Heart left ventricle (tissue), 16 donors: ENCODE data around the gene MACC1. TPM values are rescaled to one million over a fixed set of nuclear protein-coding genes. Genes with fewer than 3 reads are reported as not detected.
A peak's percentile ranks its signal among the peaks of the same experiment; 100 is the strongest.

Experiments
- ATAC-seq, 4 donors: fragments of 200-7000 bp; cut with Tn5 transposase; one replicate each; pipeline ENCODE4 v1.9.1; 2020 to 2022; ENCODE audit warnings: moderate library complexity in 4 of 4, mild to moderate bottlenecking in 3 of 4, moderate number of reproducible peaks in 1 of 4
- DNase-seq, 5 donors: peaks; one replicate each; pipeline ENCODE4 v3.0.0-alpha.2; 2020
- H3K27ac ChIP-seq, 12 donors: fragments of 200-600 bp; sonication (generic) in 4 of 12; one replicate each; pipeline versions ENCODE4 v1.5.0 to v1.8.0; 2016 to 2022; ENCODE audit warnings: mild to moderate bottlenecking in 2 of 12
- H3K27me3 ChIP-seq, 9 donors: fragments of 200-600 bp; sonication (generic) in 2 of 9; one replicate each; pipeline versions ENCODE4 v1.5.1 to v1.8.0; 2016 to 2022; ENCODE audit warnings: mild to moderate bottlenecking in 3 of 9
- H3K36me3 ChIP-seq, 9 donors: fragments of 200-600 bp; sonication (generic) in 2 of 9; one replicate each; pipeline versions ENCODE4 v1.5.0 to v1.8.0; 2018 to 2022; ENCODE audit warnings: mild to moderate bottlenecking in 2 of 9
- H3K4me1 ChIP-seq, 12 donors: fragments of 200-600 bp; sonication (generic) in 4 of 12; one replicate each; pipeline versions ENCODE4 v1.5.0 to v1.8.0; 2016 to 2022; ENCODE audit warnings: mild to moderate bottlenecking in 3 of 12
- H3K4me3 ChIP-seq, 12 donors: fragments of 200-600 bp; sonication (generic) in 4 of 12; one replicate each; pipeline versions ENCODE4 v1.5.0 to v1.8.0; 2017 to 2022; ENCODE audit warnings: mild to moderate bottlenecking in 9 of 12, moderate library complexity in 4 of 12
- H3K9me3 ChIP-seq, 12 donors: fragments of 200-600 bp; sonication (generic) in 4 of 12; one replicate each; pipeline versions ENCODE4 v1.5.0 to v1.8.0; 2016 to 2022; ENCODE audit warnings: mild to moderate bottlenecking in 1 of 12
- POLR2A ChIP-seq, 2 donors: fragments of 450-650 bp; IDR thresholded peaks; one replicate each; pipeline ENCODE4 v1.6.1; 2017; ENCODE audit warnings: antibody characterized with exemption in 2 of 2, mild to moderate bottlenecking in 2 of 2, moderate library complexity in 2 of 2
- WGBS, 4 donors: extraction: QIAGEN DNeasy Blood & Tissue Kit in 2 of 4; methylation state at CpG; one replicate each; pipeline versions ENCODE4 v1.1.5 to v1.1.7; 2013 to 2018; 5-methylcytosine and 5-hydroxymethylcytosine counted together
- intact Hi-C, 10 donors: fragments of 100-400 bp; cut with DNase I; formaldehyde crosslinking; loops; one replicate each; pipeline versions ENCODE4 v1.11.1 to v1.14.2; 2022
- polyA plus RNA-seq, 2 donors: library from polyadenylated mRNA; stranded (reverse); fragments of 200-250 nt; gene quantifications; one replicate each; pipeline ENCODE4 v1.2.3, GENCODE V29; 2013
- total RNA-seq, 9 donors: library from RNA; depleted of rRNA in 2 of 9; stranded (reverse); fragments of >200 nt in 2 of 9; fragmentation: NEBNext Ultra II Directional in 3 of 9; extraction: Animal tissue kit (Norgen Biotek cat#: 25700) in 3 of 9; gene quantifications; one replicate each; pipeline versions ENCODE4 v1.1.0 to v1.2.4, GENCODE V29; 2016 to 2023
- TF ChIP-seq, protein P1 (sequence below), 12 donors: fragments of 200-600 bp; sonication (generic) in 4 of 12; IDR thresholded peaks; one replicate each; pipeline versions ENCODE4 v1.5.0 to v1.8.0; 2018 to 2022; ENCODE audit warnings: antibody characterized with exemption in 12 of 12, mild to moderate bottlenecking in 5 of 12
- donor health status: ischemic (EF 13 %, LVEDD 7.1; RV severe dilation, severe dysfunction).
- donor health status: healthy with polysubstance abuse.
- donor health status: DM: no; HTN: yes; CAD: no.
- donor health status: DM: no; HTN: no; CAD: no.
- donor health status: ischemic (EF 25% LVEDD 6.9; RV normal size, moderate dysfunction).
- donor health status: ischemic (EF 25% LVEDD 5.7; RV mildly dilated, moderate dysfunction).
- donor health status: healthy.
- donor health status: DM: yes; HTN: yes; CAD: no.
- donor health status: ischemic (EF 35%, LVEDD 5.7; RV mildly dilated, moderate dysfunction).
- donor health status: nonischemic (EF 11% LVEDD 7.7; RV severe dilation, severe dysfunction).
- donor health status: DM: yes; HTN: yes; CAD: no.
- donor health status: PGD.
- donor health status: ischemic (EF 29% LVEDD 5.4; RV normal size, mild dysfunction).
- donor health status: nonischemic (EF 23%, LVEDD 6.1; RV moderate dilation, normal function).

MACC1 gene
- total and polyA plus RNA-seq, 11 donors = under 0.01 to 1.3 (median 0.12) TPM; not detected in 4

DNA sequence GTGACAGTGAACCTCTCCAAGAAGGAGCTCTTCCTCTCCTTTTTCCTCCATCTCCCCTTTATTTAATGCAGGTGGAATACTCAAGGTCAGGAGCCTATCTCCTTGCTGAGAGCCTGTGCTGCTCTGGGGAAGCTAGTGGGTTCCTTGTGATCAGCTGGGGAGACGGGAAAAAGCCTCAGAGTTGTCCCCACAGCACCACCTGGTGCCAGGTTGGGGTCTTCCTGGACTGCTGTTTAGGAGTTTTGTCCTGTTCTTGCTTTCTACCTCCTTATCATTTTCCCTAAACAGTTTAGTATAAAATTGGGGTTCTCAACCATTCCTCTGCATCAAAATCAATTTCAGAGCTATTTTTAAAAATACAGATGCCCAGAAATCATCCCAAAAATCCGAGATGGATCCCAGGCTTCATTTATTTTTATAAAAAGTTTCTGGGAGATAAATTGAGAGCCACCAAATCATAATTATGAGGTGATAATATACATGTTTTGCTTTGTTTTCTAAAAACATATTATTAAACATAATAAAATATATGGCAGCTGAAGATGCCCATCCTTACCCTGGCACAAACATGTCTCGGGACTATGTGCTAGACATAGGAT is 44.3 kb downstream of the MACC1 start:
- 42 to 51% (median 45%) methylated on average over 3 of the region's 3 CpGs for WGBS, 4 donors
- no peaks in the 10 kb centered on the region for H3K36me3 ChIP-seq
- H3K4me3 ChIP-seq = no peak overlapping the region
- no peak overlapping the region for H3K27ac ChIP-seq
- H3K27me3 ChIP-seq = no peaks in the 10 kb centered on the region
- DNase-seq (peak in 1 of 5 donors; percentile 29), ATAC-seq (peak in 1 of 4 donors; percentile 39)
- intact Hi-C loops = no loop called here
- H3K9me3 ChIP-seq = no peaks in the 10 kb centered on the region
- TF ChIP-seq POLR2A (IDR thresholded peaks at IDR 0.05) = no peak
- TF ChIP-seq, protein P1, sequence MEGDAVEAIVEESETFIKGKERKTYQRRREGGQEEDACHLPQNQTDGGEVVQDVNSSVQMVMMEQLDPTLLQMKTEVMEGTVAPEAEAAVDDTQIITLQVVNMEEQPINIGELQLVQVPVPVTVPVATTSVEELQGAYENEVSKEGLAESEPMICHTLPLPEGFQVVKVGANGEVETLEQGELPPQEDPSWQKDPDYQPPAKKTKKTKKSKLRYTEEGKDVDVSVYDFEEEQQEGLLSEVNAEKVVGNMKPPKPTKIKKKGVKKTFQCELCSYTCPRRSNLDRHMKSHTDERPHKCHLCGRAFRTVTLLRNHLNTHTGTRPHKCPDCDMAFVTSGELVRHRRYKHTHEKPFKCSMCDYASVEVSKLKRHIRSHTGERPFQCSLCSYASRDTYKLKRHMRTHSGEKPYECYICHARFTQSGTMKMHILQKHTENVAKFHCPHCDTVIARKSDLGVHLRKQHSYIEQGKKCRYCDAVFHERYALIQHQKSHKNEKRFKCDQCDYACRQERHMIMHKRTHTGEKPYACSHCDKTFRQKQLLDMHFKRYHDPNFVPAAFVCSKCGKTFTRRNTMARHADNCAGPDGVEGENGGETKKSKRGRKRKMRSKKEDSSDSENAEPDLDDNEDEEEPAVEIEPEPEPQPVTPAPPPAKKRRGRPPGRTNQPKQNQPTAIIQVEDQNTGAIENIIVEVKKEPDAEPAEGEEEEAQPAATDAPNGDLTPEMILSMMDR (IDR thresholded peaks at IDR 0.05) = peak in 8 of 12 donors; percentile 9 to 41 (median 26)
- H3K4me1 ChIP-seq = no peaks in the 10 kb centered on the region

DNA sequence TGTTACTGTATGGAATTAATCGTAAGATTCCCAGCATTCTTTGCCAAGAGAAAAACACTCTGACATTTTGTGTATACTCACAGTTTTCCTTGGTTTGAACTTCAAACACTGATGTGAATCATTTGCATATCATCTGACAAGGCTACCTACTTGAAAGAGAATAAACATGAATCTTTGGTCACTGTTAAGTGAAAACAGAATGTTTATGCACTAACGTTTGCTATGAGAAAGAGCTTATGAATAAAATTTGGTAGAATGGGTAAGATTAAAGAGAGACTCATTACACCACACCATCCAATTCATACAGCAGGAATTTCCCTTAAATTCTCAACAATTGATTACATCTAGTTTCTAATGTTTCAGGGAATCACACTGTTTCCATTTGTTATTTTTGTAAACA is 46.6 kb downstream of the MACC1 start:
- Histone ChIP-seq H3K36me3 (no peaks in the 10 kb centered on the region), H3K27me3 (no peaks in the 10 kb centered on the region), H3K27ac (no peak overlapping the region), H3K4me1 (peaks cover 0 to 6% (median 0%) of the 10 kb centered on the region in 12 donors), H3K9me3 (no peaks in the 10 kb centered on the region), H3K4me3 (no peak overlapping the region)
- TF ChIP-seq POLR2A (IDR thresholded peaks at IDR 0.05) = no peak
- TF ChIP-seq, protein P1 (IDR thresholded peaks at IDR 0.05) = no peak
- ATAC-seq (no peak), DNase-seq (no peak)
- 74 to 82% (median 79%) methylated on average over 2 of the region's 2 CpGs for WGBS, 4 donors
- intact Hi-C loops = no loop called here

DNA sequence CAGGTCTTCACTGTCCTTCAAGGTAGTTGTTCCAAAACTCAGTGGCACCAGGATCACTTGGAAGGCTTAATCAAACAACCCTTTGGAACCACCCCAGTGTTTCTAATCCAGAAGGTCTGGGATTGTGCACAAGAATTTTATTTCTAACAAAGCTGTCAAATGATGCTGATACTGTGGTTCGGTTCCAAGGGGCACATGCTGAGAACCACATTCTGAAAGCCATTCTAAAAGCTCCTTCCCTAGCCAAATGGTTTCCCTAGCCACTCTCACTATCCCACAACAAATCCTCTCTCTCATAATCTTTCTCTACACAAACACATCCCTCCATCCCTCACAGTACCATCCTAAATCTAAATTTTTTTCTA is 52.1 kb downstream of the MACC1 start:
- no peaks in the 10 kb centered on the region for H3K27me3 ChIP-seq
- ATAC-seq (no peak), DNase-seq (no peak)
- TF ChIP-seq, protein P1 (IDR thresholded peaks at IDR 0.05) = no peak
- no peak for TF ChIP-seq POLR2A (IDR thresholded peaks at IDR 0.05)
- peaks cover 0 to 15% (median 0%) of the 10 kb centered on the region in 12 donors for H3K4me1 ChIP-seq
- no peaks in the 10 kb centered on the region for H3K9me3 ChIP-seq
- 55 to 72% (median 69%) methylated on average over 1 of the region's 1 CpG for WGBS, 4 donors
- peak overlapping the region in 4 of 12 donors; percentile 6 to 47 (median 20) for H3K27ac ChIP-seq
- no peaks in the 10 kb centered on the region for H3K36me3 ChIP-seq
- H3K4me3 ChIP-seq = no peak overlapping the region
- intact Hi-C loops = loop anchor here in 3 of 10 donors (10.0 kb wide), 3 partner anchors 150 to 240 kb away; no protein-coding TSS in a partner anchor

DNA sequence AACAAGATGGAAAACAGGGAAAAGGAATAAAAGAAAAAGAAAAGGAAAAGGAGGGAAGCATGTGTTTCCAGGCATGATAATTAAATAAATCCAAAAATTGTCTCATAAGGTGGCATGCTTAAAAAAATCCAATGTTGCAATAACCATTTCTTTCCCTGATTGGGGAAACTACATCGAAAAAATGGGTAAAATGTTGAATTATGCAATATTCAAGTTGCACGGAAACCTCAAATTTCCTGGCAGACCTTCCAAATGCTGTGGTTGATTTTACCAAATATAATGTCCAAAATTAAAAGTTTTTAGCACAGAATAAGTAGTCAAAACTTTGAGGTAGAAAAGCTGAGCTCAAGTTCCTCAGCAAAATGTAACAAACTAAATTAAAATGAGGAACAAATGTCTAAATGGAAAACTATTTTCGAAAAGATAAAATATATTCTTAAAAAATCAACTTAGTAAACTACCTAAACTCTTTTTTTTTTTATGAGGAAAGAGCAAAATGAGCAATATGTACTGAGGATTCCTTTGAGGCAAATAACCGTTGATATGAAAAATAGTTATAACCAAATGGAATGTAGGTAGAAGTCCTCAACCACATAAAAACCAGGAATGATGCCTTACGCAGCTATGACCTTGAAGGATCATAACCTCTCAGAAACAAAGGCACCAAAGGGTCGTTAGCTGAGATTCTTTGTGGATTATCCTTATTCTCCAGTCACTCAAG is 52.6 kb downstream of the MACC1 start:
- Histone ChIP-seq H3K4me1 (peaks cover 0 to 15% (median 0%) of the 10 kb centered on the region in 12 donors), H3K4me3 (no peak overlapping the region), H3K27me3 (no peaks in the 10 kb centered on the region), H3K9me3 (no peaks in the 10 kb centered on the region), H3K27ac (peak overlapping the region in 4 of 12 donors; percentile 13 to 47 (median 21)), H3K36me3 (no peaks in the 10 kb centered on the region)
- no peak for DNase-seq
- TF ChIP-seq, protein P1 (IDR thresholded peaks at IDR 0.05) = no peak
- TF ChIP-seq POLR2A (IDR thresholded peaks at IDR 0.05) = no peak
- WGBS, 4 donors = 73 to 81% (median 78%) methylated on average over 6 of the region's 6 CpGs
- no peak for ATAC-seq
- intact Hi-C loops = loop anchor here in 4 of 10 donors (5.0 to 10.0 kb wide), 4 partner anchors 143 to 240 kb away; no protein-coding TSS in a partner anchor
